Stimulated activated CD4-positive, alpha-beta T cell treated with anti-CD3 and anti-CD28 coated beads, Interleukin-12 subunit alpha, Interleukin-12 subunit beta, amount 100 ng/mL, for 48 hours (primary cell): Measurements from ENCODE around the gene SBF1.

Experiments
- DNase-seq, 3 donors: peaks; one replicate each; pipeline ENCODE4 v3.0.0-alpha.2; 2020; ENCODE audit warnings: low read depth in 2 of 3, low spot score in 1 of 3

The SBF1 gene

GRCh38 chr22:50446708-50447575 is 27.9 kb downstream of the SBF1 start:
- no peak for DNase-seq

GRCh38 chr22:50445880-50446707 is 28.7 kb downstream of the SBF1 start:
- no peak for DNase-seq

- no peak for DNase-seq
Observed at GRCh38 chr22:50445071-50445879, 29.6 kb downstream of the SBF1 start.

GRCh38 chr22:50444663-50445062 is 30.2 kb downstream of the SBF1 start:
- DNase-seq: no peak

- DNase-seq: no peak
Observed at GRCh38 chr22:50443801-50444625, 30.8 kb downstream of the SBF1 start.

GRCh38 chr22:50443197-50443596 is 31.6 kb downstream of the SBF1 start:
- DNase-seq: no peak

- no peak for DNase-seq
Observed at GRCh38 chr22:50441428-50441993, 33.3 kb downstream of the SBF1 start.

GRCh38 chr22:50440544-50441249 is 34.1 kb downstream of the SBF1 start:
- DNase-seq: no peak

- no peak for DNase-seq
Observed at GRCh38 chr22:50439871-50440331, 34.9 kb downstream of the SBF1 start.

GRCh38 chr22:50439314-50439870 is 35.4 kb downstream of the SBF1 start:
- DNase-seq: no peak

GRCh38 chr22:50438305-50439275 is 36.2 kb downstream of the SBF1 start:
- no peak for DNase-seq

- DNase-seq: no peak
Observed at GRCh38 chr22:50437511-50438304, 37.1 kb downstream of the SBF1 start.

- no peak for DNase-seq
Observed at GRCh38 chr22:50436841-50437341, 37.9 kb downstream of the SBF1 start.

- no peak for DNase-seq
Observed at GRCh38 chr22:50436015-50436830, 38.6 kb downstream of the SBF1 start.

GRCh38 chr22:50435291-50436014 is 39.4 kb downstream of the SBF1 start:
- DNase-seq: no peak
